Parathyroid adenoma (tissue), 2 donors: ENCODE data around the gene PRUNE2.

Source experiments
- H2AFZ ChIP-seq: fragments of 300-600 bp; sonication (generic); one replicate; pipeline ENCODE4 v1.7.0; 2017; ENCODE audit warnings: antibody characterized with exemption, mild to moderate bottlenecking
- H3K27ac ChIP-seq: fragments of 300-600 bp; sonication (generic); one replicate; pipeline ENCODE4 v1.7.0; 2017
- H3K27me3 ChIP-seq: fragments of 300-600 bp; sonication (generic); one replicate; pipeline ENCODE4 v1.7.0; 2017; ENCODE audit warnings: low read length; ENCODE audit not compliant: control insufficient read depth, insufficient read depth
- H3K36me3 ChIP-seq: fragments of 300-600 bp; sonication (generic); one replicate; pipeline ENCODE4 v1.7.0; 2017; ENCODE audit warnings: low read length; ENCODE audit not compliant: control insufficient read depth, insufficient read depth
- H3K4me1 ChIP-seq: fragments of 300-600 bp; sonication (generic); one replicate; pipeline ENCODE4 v1.7.0; 2017; ENCODE audit warnings: control low read depth
- H3K4me2 ChIP-seq: fragments of 300-600 bp; sonication (generic); one replicate; pipeline ENCODE4 v1.7.0; 2017; ENCODE audit warnings: low read length
- H3K4me3 ChIP-seq: fragments of 300-600 bp; sonication (generic); one replicate; pipeline ENCODE4 v1.7.0; 2017; ENCODE audit warnings: low read depth, low read length
- H3K79me2 ChIP-seq: fragments of 300-600 bp; sonication (generic); one replicate; pipeline ENCODE4 v1.7.0; 2017; ENCODE audit warnings: control low read depth
- H3K9ac ChIP-seq: fragments of 300-600 bp; sonication (generic); one replicate; pipeline ENCODE4 v1.7.0; 2017; ENCODE audit warnings: mild to moderate bottlenecking
- H3K9me3 ChIP-seq: fragments of 300-600 bp; sonication (generic); one replicate; pipeline ENCODE4 v1.7.0; 2017; ENCODE audit warnings: low read length; ENCODE audit not compliant: control insufficient read depth
- CTCF ChIP-seq: fragments of 300-600 bp; sonication (generic); IDR thresholded peaks from one replicate; pipeline ENCODE4 v1.7.0; 2017; ENCODE audit warnings: antibody characterized with exemption, mild to moderate bottlenecking
- donor health status: primary hyperparathyroidism.

Gene PRUNE2

GRCh38 chr9:76690973-76691370 is 214.9 kb downstream of the PRUNE2 start:
- H3K4me2 ChIP-seq = no peak overlapping the region
- no peak overlapping the region for H2AFZ ChIP-seq
- no peaks in the 10 kb centered on the region for H3K36me3 ChIP-seq
- H3K9me3 ChIP-seq = no peaks in the 10 kb centered on the region
- H3K27ac ChIP-seq = no peak overlapping the region
- TF ChIP-seq CTCF = no peak
- H3K27me3 ChIP-seq = no peaks in the 10 kb centered on the region
- H3K4me1 ChIP-seq = no peaks in the 10 kb centered on the region
- H3K4me3 ChIP-seq = no peak overlapping the region
- no peaks in the 10 kb centered on the region for H3K79me2 ChIP-seq
- H3K9ac ChIP-seq = no peak overlapping the region

- Histone ChIP-seq H3K9ac (no peak overlapping the region), H3K4me3 (no peak overlapping the region), H3K4me2 (no peak overlapping the region), H3K27ac (no peak overlapping the region), H3K9me3 (no peaks in the 10 kb centered on the region), H3K27me3 (no peaks in the 10 kb centered on the region), H3K79me2 (no peaks in the 10 kb centered on the region), H3K36me3 (no peaks in the 10 kb centered on the region), H2AFZ (no peak overlapping the region), H3K4me1 (no peaks in the 10 kb centered on the region)
- TF ChIP-seq CTCF = no peak
Measured at GRCh38 chr9:76690246-76690972, 215.5 kb downstream of the PRUNE2 start.

GRCh38 chr9:76688471-76689238 is 217.3 kb downstream of the PRUNE2 start:
- H3K4me1 ChIP-seq = no peaks in the 10 kb centered on the region
- H3K4me3 ChIP-seq = no peak overlapping the region
- TF ChIP-seq CTCF = no peak
- no peak overlapping the region for H3K9ac ChIP-seq
- no peak overlapping the region for H3K4me2 ChIP-seq
- no peaks in the 10 kb centered on the region for H3K27me3 ChIP-seq
- no peaks in the 10 kb centered on the region for H3K79me2 ChIP-seq
- no peak overlapping the region for H3K27ac ChIP-seq
- no peaks in the 10 kb centered on the region for H3K9me3 ChIP-seq
- H2AFZ ChIP-seq = no peak overlapping the region
- H3K36me3 ChIP-seq = no peaks in the 10 kb centered on the region

GRCh38 chr9:76687861-76688391 is 218.0 kb downstream of the PRUNE2 start:
- Histone ChIP-seq H3K4me2 (no peak overlapping the region), H3K9ac (no peak overlapping the region), H3K4me1 (no peaks in the 10 kb centered on the region), H3K27me3 (no peaks in the 10 kb centered on the region), H2AFZ (no peak overlapping the region), H3K79me2 (no peaks in the 10 kb centered on the region), H3K9me3 (no peaks in the 10 kb centered on the region), H3K4me3 (no peak overlapping the region), H3K27ac (no peak overlapping the region), H3K36me3 (no peaks in the 10 kb centered on the region)
- TF ChIP-seq CTCF = no peak
